Ishikawa (cell line): ENCODE results near the gene CPLANE1.

ENCODE experiments used
- CEBPB ChIP-seq: IDR thresholded peaks from 2 replicates; pipeline ENCODE4 v1.6.1; 2012
- CREB1 ChIP-seq: IDR thresholded peaks from 2 replicates; pipeline ENCODE4 v1.6.1; 2012; ENCODE audit warnings: low read depth
- EGR1 ChIP-seq: IDR thresholded peaks from 2 replicates; pipeline ENCODE4 v1.6.1; 2012
- EP300 ChIP-seq: IDR thresholded peaks from 2 replicates; pipeline ENCODE4 v1.6.1; 2012; ENCODE audit warnings: borderline replicate concordance
- FOXM1 ChIP-seq: IDR thresholded peaks from 2 replicates; pipeline ENCODE4 v1.6.1; 2012; ENCODE audit warnings: low read depth, borderline replicate concordance
- MAX ChIP-seq: IDR thresholded peaks from 2 replicates; pipeline ENCODE4 v1.6.1; 2012
- NFIC ChIP-seq: IDR thresholded peaks from 2 replicates; pipeline ENCODE4 v1.6.1; 2012
- RAD21 ChIP-seq: IDR thresholded peaks from 2 replicates; pipeline ENCODE4 v1.6.1; 2012; ENCODE audit warnings: low read depth
- REST ChIP-seq: IDR thresholded peaks from 2 replicates; pipeline ENCODE4 v1.6.1; 2012; ENCODE audit warnings: low read depth, mild to moderate bottlenecking
- TAF1 ChIP-seq: IDR thresholded peaks from 2 replicates; pipeline ENCODE4 v1.6.1; 2012; ENCODE audit warnings: low read depth, mild to moderate bottlenecking
- TEAD4 ChIP-seq: IDR thresholded peaks from 2 replicates; pipeline ENCODE4 v1.6.1; 2012
- YY1 ChIP-seq: IDR thresholded peaks from 2 replicates; pipeline ENCODE4 v1.6.1; 2012; ENCODE audit warnings: low read depth

DNA sequence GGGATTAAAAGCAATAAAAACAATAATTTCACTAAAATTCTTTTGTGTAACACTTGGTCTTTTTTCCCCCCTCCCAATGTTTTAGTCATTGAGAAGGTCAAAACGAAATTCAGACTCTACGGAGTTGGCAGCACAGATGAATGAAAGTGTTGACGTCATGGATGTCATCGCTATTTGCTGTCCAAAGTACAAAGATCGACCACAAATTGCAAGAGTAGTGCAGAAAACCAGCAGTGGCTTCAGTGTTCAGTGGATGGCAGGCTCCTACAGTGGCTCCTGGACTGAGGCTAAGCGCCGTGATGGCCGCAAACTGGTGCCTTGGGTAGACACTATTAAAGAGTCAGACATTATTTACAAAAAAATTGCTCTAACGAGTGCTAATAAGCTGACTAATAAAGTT is 184.7 kb downstream of the CPLANE1 start:
- TF ChIP-seq REST = no peak
- TF ChIP-seq TAF1 = no peak
- no peak for TF ChIP-seq MAX
- no peak for TF ChIP-seq CREB1
- no peak for TF ChIP-seq RAD21
- TF ChIP-seq EGR1 = no peak
- no peak for TF ChIP-seq YY1
- no peak for TF ChIP-seq EP300
- no peak for TF ChIP-seq NFIC
- TF ChIP-seq FOXM1 = no peak
- TF ChIP-seq CEBPB = no peak
- no peak for TF ChIP-seq TEAD4
